Keratinocyte (primary cell): ENCODE measurements around the gene ODAD2. TPM values are rescaled to one million over a fixed set of nuclear protein-coding genes. Genes with fewer than 3 reads are reported as not detected.

Experiments used
- DNase-seq: peaks from one replicate; pipeline ENCODE4 v3.0.0-alpha.2; 2011; ENCODE audit warnings: low read depth, missing footprints, low spot score
- FAIRE-seq: peaks from 2 replicates; lab custom pipeline; 2011; peaks lifted over from hg19 to GRCh38; lab: Jason Lieb, UNC
- H2AFZ ChIP-seq: 2 replicates; pipeline ENCODE4 v1.6.0; 2012; ENCODE audit warnings: low read length, control low read depth, inconsistent platforms; ENCODE audit not compliant: control insufficient read depth
- H3K27ac ChIP-seq: 2 replicates; pipeline ENCODE4 v1.5.1; 2011; ENCODE audit warnings: low read length; ENCODE audit not compliant: control insufficient read depth, insufficient read depth
- H3K27me3 ChIP-seq: 3 replicates; pipeline ENCODE4 v1.6.0; 2011; ENCODE audit warnings: low read length; ENCODE audit not compliant: control insufficient read depth, insufficient read depth; ENCODE audit errors: extremely low read depth
- H3K36me3 ChIP-seq, 2 experiments: 2 replicates in 1 of 2; 3 replicates in 1 of 2; pipeline ENCODE4 v1.5.1; 2011; ENCODE audit warnings: low read length in 2 of 2, mild to moderate bottlenecking in 1 of 2; ENCODE audit not compliant: control insufficient read depth in 2 of 2, insufficient read depth in 2 of 2; ENCODE audit errors: extremely low read depth in 1 of 2
- H3K4me1 ChIP-seq: 3 replicates; pipeline ENCODE4 v1.5.1; 2011; ENCODE audit warnings: low read length; ENCODE audit not compliant: control insufficient read depth, insufficient read depth; ENCODE audit errors: extremely low read depth
- H3K4me2 ChIP-seq: 3 replicates; pipeline ENCODE4 v1.6.0; 2011; ENCODE audit warnings: low read depth, low read length; ENCODE audit not compliant: control insufficient read depth, insufficient read depth; ENCODE audit errors: extremely low read depth
- H3K4me3 ChIP-seq, 3 experiments: fragments of 200-600 bp in 1 of 3; sonication (generic) in 1 of 3; 2 replicates in 2 of 3; 3 replicates in 1 of 3; pipeline ENCODE4 v1.5.1; 2011 to 2016; ENCODE audit warnings: low read length in 3 of 3, mild to moderate bottlenecking in 3 of 3, control low read depth in 2 of 3, inconsistent platforms in 1 of 3, low read depth in 1 of 3, mixed read lengths in 1 of 3, mixed run types in 1 of 3, moderate library complexity in 1 of 3; ENCODE audit not compliant: control insufficient read depth in 2 of 3, insufficient read depth in 2 of 3; ENCODE audit errors: extremely low read depth in 1 of 3
- H3K79me2 ChIP-seq: 2 replicates; pipeline ENCODE4 v1.6.0; 2012; ENCODE audit warnings: low read length; ENCODE audit not compliant: control insufficient read depth, insufficient read depth
- H3K9ac ChIP-seq: 3 replicates; pipeline ENCODE4 v1.6.0; 2011; ENCODE audit warnings: low read length; ENCODE audit not compliant: control insufficient read depth, insufficient read depth; ENCODE audit errors: extremely low read depth
- H3K9me1 ChIP-seq: 3 replicates; pipeline ENCODE4 v1.6.0; 2011; ENCODE audit warnings: low read length; ENCODE audit not compliant: control insufficient read depth, insufficient read depth; ENCODE audit errors: extremely low read depth
- H3K9me3 ChIP-seq: 2 replicates; pipeline ENCODE4 v1.5.1; 2012; ENCODE audit warnings: low read depth, low read length; ENCODE audit not compliant: control insufficient read depth
- H4K20me1 ChIP-seq: 3 replicates; pipeline ENCODE4 v1.6.0; 2011; ENCODE audit warnings: low read length; ENCODE audit not compliant: control insufficient read depth, insufficient read depth; ENCODE audit errors: extremely low read depth
- CTCF ChIP-seq, 3 experiments: IDR thresholded peaks in 1 of 3; conservative IDR thresholded peaks in 1 of 3; optimal IDR thresholded peaks in 1 of 3; 2 replicates in 2 of 3; 3 replicates in 1 of 3; pipeline versions ENCODE3 to v1.5.1; 2011; ENCODE audit warnings: low read length in 3 of 3, mild to moderate bottlenecking in 3 of 3, moderate library complexity in 2 of 3, control low read depth in 1 of 3, inconsistent platforms in 1 of 3; ENCODE audit not compliant: insufficient read depth in 2 of 3; ENCODE audit errors: extremely low read depth in 1 of 3
- EZH2 ChIP-seq: IDR thresholded peaks from one replicate; pipeline ENCODE4 v1.6.1; 2012; ENCODE audit warnings: inconsistent platforms, mild to moderate bottlenecking, low read length, moderate library complexity
- dilution Hi-C: fragments of 300-500 bp; cut with MboI; formaldehyde crosslinking; loops from one replicate; pipeline ENCODE4 v1.7.0; 2020; ENCODE audit warnings: low sequenced_read_pairs; ENCODE audit not compliant: extremely low pct_ligation_motif_present
- polyA plus RNA-seq, 5 experiments: library from polyadenylated mRNA; depleted of rRNA in 3 of 5; stranded (reverse) in 3 of 5; stranded (forward) in 1 of 5; unstranded in 1 of 5; fragments of >200 nt; gene quantifications; 1 replicate in 1 of 5; 2 replicates in 3 of 5; 3 replicates in 1 of 5; pipeline versions ENCODE4 v1.2.1 to v1.2.3, GENCODE V29; 2011 to 2012; ENCODE audit warnings: missing spikeins in 2 of 5, low read depth in 1 of 5, low replicate concordance in 1 of 5

ODAD2 gene
- polyA plus RNA-seq, 1 donor (not counting 4 experiments of a cell fraction or from before 2014, with no cell fraction given), result not detected

GRCh38 chr10:27998178-27998953 is 513 bp downstream of the ODAD2 start:
- no peak overlapping the region for H3K9ac ChIP-seq
- peak overlapping the region; percentile 75 for H3K4me2 ChIP-seq
- dilution Hi-C loops, result no loop called here
- peak; percentile 45 for TF ChIP-seq EZH2
- no peak for TF ChIP-seq CTCF (optimal IDR thresholded peaks at IDR 0.05 in 1 of 3, IDR thresholded peaks at IDR 0.05 in 1 of 3, conservative IDR thresholded peaks at IDR 0.05 in 1 of 3; ENCODE audit: extremely low read depth in 1 of 3, insufficient read depth in 2 of 3, low read length in 3 of 3)
- no peak overlapping the region for H3K27ac ChIP-seq
- DNase-seq (no peak), FAIRE-seq (no peak)
- H4K20me1 ChIP-seq, result no peaks in the 10 kb centered on the region
- no peaks in the 10 kb centered on the region for H3K9me1 ChIP-seq
- peaks cover 18% of the 10 kb centered on the region for H3K27me3 ChIP-seq
- peak overlapping the region; percentile 29 to 48 (median 44) for H3K4me3 ChIP-seq
- H3K79me2 ChIP-seq, result no peaks in the 10 kb centered on the region
- H3K9me3 ChIP-seq, result no peaks in the 10 kb centered on the region
- H3K36me3 ChIP-seq, result no peaks in the 10 kb centered on the region
- H3K4me1 ChIP-seq, result no peaks in the 10 kb centered on the region
- H2AFZ ChIP-seq, result peak overlapping the region; percentile 83

GRCh38 chr10:27997865-27998177 is 1.1 kb downstream of the ODAD2 start:
- FAIRE-seq (peak; percentile 43), DNase-seq (no peak)
- dilution Hi-C loops, result no loop called here
- Histone ChIP-seq H4K20me1 (no peaks in the 10 kb centered on the region), H3K4me2 (peak overlapping the region; percentile 75), H3K27me3 (peaks cover 18% of the 10 kb centered on the region), H3K27ac (no peak overlapping the region), H3K9me1 (no peaks in the 10 kb centered on the region), H3K9me3 (no peaks in the 10 kb centered on the region), H3K9ac (no peak overlapping the region), H3K36me3 (no peaks in the 10 kb centered on the region), H2AFZ (peak overlapping the region; percentile 83), H3K4me3 (peak overlapping the region in 1 of 3 experiments; percentile 48), H3K79me2 (no peaks in the 10 kb centered on the region), H3K4me1 (no peaks in the 10 kb centered on the region)
- TF ChIP-seq CTCF (optimal IDR thresholded peaks at IDR 0.05 in 1 of 3, IDR thresholded peaks at IDR 0.05 in 1 of 3, conservative IDR thresholded peaks at IDR 0.05 in 1 of 3; ENCODE audit: extremely low read depth in 1 of 3, insufficient read depth in 2 of 3, low read length in 3 of 3) (no peak), EZH2 (no peak)
